ENCODE measurements around the gene NDUFS3.
"Not testable (repeated sequence)": the region's sequence is repeated elsewhere in the genome, so short reads cannot be mapped to it uniquely, and the experiment has no call there.

Gene NDUFS3

DNA sequence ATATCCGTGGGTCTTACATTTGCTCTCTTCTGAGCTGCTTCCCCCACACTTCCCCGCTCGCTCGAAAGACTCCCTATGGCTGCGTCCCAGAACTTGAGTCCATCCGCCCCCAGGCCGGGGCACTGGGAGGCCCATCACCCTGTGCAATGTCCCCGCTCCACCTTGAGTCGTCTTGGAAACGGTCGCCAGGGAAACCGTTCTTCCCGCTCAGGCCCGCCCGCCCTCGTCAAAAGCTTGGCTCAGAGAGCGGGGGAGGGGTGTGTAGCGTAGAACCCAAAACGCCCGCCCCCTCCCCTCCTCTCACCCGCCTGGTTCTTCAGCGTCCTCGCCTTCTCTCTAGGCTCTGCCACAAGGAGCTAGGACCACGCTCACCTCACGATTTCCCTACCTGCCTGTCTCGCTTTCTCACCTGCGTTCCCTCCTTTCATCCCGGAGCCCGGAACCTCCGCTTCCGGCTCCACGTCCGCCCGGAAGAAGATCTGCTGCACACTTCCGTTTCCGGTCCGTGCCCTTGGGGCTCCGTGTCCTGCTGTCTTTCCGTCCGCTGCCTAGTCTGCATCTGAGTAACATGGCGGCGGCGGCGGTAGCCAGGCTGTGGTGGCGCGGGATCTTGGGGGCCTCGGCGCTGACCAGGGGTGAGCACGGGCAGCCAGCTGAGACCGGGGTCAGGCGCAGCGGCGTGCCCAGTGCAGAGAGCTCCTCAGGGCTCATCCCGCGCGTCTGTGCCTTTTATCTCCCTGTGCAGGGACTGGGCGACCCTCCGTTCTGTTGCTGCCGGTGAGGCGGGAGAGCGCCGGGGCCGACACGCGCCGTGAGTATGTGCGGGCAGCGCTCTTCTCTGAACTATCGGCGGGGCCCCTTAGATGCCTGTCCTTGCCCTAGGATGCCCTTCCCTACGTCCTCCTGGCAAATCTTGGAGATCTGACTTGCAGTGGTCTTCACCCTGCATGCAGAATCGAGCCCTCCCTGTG lies at the start of gene NDUFS3, which contains the start of gene KBTBD4:
TSS of gene NDUFS3 (plus strand) at position 551 of the 971 bp plus-strand sequence. CDS start at position 569, 18 bp downstream.
TSS of gene KBTBD4 (minus strand) at position 447 of the 971 bp plus-strand sequence. CDS start at position 428, 19 bp downstream.
- peak; percentile 85 to 89 for DNase-seq (ENCODE audit: low read depth in 1 of 2, low spot score in 1 of 2)

DNA sequence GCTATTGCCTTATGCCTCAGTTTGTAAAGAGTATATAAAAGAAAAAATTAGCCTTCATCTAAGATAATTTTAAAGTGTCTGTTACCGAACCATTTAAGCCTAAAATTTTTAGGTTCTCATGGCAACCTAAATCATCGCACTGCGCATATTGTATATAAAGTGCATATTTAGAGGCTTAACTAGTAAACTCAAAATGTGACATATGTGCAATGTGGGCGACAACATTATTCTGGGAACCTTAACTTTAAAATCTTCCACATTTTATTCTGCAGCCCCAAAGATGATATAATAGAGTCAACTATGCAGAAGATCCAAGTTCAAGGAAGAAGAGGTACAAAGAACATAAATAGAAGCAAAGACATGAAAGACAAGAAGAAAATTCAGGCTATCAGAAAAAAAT lies 48.9 kb upstream of the NDUFS3 start:
- no peak for DNase-seq (ENCODE audit: low read depth in 1 of 2, low spot score in 1 of 2)

- not testable (repeated sequence) for DNase-seq (ENCODE audit: low read depth in 1 of 2, low spot score in 1 of 2)
Observed at GRCh38 chr11:47530721-47531120, 48.2 kb upstream of the NDUFS3 start.

GRCh38 chr11:47531666-47532065 lies 47.2 kb upstream of the NDUFS3 start:
- no peak for DNase-seq (ENCODE audit: low read depth in 1 of 2, low spot score in 1 of 2)

- DNase-seq (ENCODE audit: low read depth in 1 of 2, low spot score in 1 of 2), result no peak
Observed at GRCh38 chr11:47532597-47533213, 46.2 kb upstream of the NDUFS3 start.

GRCh38 chr11:47533690-47534151 lies 45.2 kb upstream of the NDUFS3 start:
- no peak for DNase-seq (ENCODE audit: low read depth in 1 of 2, low spot score in 1 of 2)

- no peak for DNase-seq (ENCODE audit: low read depth in 1 of 2, low spot score in 1 of 2)
Observed at GRCh38 chr11:47534704-47535251, 44.1 kb upstream of the NDUFS3 start.

DNA sequence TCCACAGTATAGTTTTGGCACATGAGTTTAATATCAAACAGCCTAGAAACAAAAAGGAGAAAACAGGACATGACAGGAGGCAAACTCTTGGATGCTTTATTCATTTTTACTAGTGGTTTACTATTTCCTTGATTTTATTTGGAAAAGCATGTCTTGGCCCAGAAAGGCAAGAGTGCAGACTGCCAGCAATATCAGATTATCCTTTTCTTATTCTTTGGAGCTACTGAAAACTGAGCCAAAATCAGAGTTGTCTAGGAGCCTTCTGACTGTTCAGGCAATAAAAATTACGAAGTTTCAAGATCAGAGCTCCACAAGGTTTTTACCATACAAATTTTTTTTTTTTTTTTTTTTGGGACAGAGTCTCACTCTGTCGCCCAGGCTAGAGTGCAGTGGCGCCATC lies 42.0 kb upstream of the NDUFS3 start:
- no peak for DNase-seq (ENCODE audit: low read depth in 1 of 2, low spot score in 1 of 2)

DNA sequence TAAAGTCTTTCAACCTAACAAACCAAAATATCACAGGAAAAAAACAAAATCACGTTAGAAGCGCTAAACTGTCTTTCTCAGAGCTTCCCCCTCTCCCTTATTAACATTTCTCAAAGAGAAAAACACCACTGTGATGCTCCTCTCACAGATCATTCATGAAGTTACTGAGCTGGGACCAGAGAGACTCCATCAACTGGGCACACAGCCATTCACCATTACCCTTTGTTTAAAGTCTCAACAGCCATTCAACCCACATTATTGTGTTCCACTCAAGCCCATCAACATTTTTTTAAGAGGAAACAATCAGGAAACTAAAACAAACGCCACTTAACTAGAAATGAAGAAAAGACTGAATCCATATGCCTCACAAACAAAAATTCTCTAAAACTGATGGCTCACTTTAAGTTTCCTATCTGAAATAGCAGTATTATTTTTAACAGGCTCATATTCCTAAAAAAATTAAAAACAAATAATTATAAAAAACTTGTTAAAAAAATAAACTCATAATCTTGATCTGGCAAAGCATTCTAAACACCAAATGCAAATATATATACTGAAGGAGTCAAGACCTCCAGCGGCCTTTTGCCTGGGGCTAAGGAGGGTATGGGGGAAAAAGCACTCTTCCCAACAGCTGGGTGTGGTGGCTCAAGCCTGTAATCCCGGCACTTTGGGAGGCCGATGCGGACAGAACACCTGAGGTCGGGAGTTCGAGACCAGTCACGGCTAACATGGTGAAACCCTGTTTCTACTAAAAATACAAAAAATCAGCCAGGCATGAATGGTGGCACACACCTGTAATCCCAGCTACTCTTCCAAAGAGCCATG lies 39.9 kb upstream of the NDUFS3 start:
- no peak for DNase-seq (ENCODE audit: low read depth in 1 of 2, low spot score in 1 of 2)

GRCh38 chr11:47539681-47540039 lies 39.2 kb upstream of the NDUFS3 start:
- DNase-seq (ENCODE audit: low read depth in 1 of 2, low spot score in 1 of 2), result no peak

DNA sequence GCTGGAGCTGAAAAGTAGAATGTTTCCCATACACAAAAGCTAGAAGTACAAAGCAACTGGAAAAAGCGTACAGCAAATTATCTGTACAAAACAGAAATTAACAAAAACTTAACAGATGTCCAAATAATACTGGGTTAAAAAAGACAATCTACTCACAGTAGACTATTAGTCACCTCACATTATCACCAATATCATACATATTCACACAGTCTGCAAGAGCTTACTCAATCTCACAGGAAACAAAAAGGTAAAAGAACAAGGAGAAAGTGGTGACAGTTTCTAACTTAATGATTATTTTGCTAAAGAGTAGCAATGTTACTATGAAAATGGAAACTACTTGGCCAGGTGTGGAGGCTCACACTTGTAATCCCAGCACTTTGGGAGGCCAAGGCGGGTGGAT lies 37.8 kb upstream of the NDUFS3 start:
- DNase-seq (ENCODE audit: low read depth in 1 of 2, low spot score in 1 of 2), result no peak

- no peak for DNase-seq (ENCODE audit: low read depth in 1 of 2, low spot score in 1 of 2)
Observed at GRCh38 chr11:47545298-47545697, 33.6 kb upstream of the NDUFS3 start.

GRCh38 chr11:47546274-47546673 lies 32.6 kb upstream of the NDUFS3 start:
- DNase-seq (ENCODE audit: low read depth in 1 of 2, low spot score in 1 of 2), result not testable (repeated sequence)

- no peak for DNase-seq (ENCODE audit: low read depth in 1 of 2, low spot score in 1 of 2)
Observed at GRCh38 chr11:47550288-47551047, 28.4 kb upstream of the NDUFS3 start.

DNA sequence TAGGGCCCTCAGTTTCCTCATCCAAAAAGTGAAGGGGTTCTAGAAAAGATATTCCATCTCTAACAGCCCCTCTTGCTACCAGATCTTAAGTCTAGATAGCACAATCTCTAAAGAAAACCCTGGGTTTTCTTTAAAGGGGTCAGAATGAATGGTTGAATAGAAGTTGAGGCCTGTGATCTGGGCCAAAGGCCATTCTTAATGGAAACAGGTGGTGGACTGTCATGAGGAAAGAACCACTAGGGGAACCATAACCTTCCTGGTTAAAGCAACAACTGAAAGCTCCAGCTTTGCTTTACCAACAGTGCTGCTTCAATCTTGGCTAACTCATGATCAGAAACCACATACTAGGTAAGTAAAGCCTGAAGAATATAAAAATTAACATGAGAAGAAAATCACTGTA lies 27.8 kb upstream of the NDUFS3 start:
- no peak for DNase-seq (ENCODE audit: low read depth in 1 of 2, low spot score in 1 of 2)

- DNase-seq (ENCODE audit: low read depth in 1 of 2, low spot score in 1 of 2), result no peak
Observed at GRCh38 chr11:47552056-47552565, 26.8 kb upstream of the NDUFS3 start.

GRCh38 chr11:47552566-47553405 lies 26.1 kb upstream of the NDUFS3 start, which contains the start of gene CELF1:
Gene CELF1, minus strand, starts transcription at chr11:47553132. Its CDS starts 53,609 bp downstream, at chr11:47499523.
- DNase-seq (ENCODE audit: low read depth in 1 of 2, low spot score in 1 of 2), result peak; percentile 83 to 86

GRCh38 chr11:47553406-47553743 lies 25.5 kb upstream of the NDUFS3 start:
- no peak for DNase-seq (ENCODE audit: low read depth in 1 of 2, low spot score in 1 of 2)

DNA sequence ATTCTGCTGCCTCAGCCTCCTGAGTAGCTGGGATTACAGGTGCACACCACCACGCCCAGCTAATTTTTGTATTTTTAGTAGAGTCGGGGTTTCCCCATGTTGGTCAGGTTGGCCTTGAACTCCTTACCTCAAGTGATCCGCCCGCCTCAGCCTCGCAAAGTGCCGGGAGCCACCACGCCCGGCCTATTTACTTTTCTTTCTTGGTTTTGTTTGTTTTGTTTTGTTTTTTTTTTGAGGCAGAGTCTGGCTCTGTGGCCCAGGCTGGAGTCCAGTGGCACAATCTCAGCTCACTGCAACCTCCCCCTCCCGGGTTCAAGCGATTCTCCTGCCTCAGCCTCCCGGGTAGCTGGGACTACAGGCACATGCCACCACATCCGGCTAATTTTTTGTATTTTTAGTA lies 21.9 kb upstream of the NDUFS3 start:
- not testable (repeated sequence) for DNase-seq (ENCODE audit: low read depth in 1 of 2, low spot score in 1 of 2)
